HG03196 (cell line): ENCODE measurements around the gene ADGRV1.
"Not testable (repeated sequence)": the region's sequence is repeated elsewhere in the genome, so short reads cannot be mapped to it uniquely, and the experiment has no call there.

Source experiments
- ATAC-seq: cut with Tn5 transposase; IDR thresholded peaks from one replicate; pipeline ENCODE4 v1.9.1; 2021; ENCODE audit not compliant: unreplicated experiment

ADGRV1 gene

DNA sequence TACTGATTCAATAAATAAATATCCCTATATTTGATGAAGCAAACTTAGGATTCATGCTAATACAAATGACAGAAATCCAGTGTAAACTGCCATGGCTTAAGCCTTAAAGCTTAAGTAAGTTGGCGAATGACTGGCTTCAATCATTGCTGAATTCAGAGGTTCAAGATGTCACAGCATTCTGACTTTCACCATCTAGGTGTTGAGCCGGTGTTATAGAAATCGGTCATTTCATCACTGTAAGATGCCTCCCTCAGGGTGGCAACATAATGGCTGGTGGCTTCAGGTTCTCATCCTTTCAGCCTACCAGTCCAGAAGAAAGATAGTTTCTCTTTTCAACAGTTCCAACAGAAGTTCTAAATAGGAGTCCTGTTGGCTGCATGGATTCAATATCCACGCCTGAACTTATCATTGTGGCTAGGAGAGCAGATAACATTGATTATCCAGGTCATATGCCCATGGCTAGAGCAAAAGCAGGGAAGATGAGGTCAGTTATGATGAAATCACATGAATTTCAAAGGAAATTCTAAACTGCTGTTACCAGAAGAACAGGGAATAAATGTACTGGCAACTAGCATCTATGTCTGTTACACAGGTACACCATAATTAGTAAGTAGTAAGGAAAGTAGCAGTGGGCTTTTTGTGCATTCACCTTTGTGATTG is 460.2 kb downstream of the ADGRV1 start:
- ATAC-seq, result no peak

DNA sequence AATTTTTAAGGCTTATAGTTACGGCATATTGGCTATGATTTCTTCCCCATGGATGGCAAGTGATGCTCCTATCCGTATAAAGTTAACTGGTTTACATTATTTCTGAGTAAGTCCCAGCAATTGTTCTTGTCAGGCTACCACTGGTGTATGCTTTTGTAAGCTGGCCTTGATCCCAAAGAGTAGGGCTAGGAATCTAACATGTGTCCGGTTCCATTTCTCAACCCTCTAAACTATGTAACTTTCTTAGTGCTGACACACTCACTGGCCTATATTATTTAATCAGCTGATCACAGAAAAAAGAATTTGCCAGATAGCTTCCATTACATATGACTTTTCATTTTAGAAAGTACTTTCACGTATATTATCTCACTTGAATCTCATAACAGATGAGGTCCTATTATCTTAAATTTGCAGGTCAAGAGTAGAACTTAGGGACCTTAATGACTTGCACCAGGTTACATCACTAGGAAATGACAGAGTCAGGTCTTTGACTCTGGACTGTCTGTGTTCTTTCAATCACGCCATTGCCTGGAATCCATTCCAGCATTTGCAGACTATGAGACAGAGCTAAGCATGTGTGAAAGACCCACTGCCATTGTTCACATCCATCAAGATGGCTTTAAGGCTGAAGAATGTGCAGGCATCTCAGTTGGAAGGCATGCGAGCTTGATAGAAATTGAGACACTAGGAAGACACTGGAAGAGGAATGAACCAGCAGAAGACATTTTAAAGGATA is 461.6 kb downstream of the ADGRV1 start:
- no peak for ATAC-seq

DNA sequence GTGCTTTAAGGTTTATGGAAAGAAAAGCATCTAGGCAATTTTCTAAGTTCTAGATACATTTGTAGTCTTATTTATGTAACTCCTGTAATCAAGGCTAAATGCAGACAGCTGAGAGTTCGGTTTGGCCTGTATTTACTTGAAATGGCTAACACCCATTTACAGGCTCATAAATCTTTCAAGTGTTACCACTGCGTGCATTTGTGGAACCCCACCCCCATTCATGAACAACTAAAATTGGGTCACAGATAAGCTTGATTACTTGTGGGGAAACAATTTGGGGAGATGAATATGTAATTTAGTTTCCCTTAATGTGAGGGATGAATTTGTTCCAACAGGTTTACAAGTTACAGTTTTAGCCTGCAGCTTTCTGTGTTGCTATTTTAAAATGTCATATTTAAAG is 463.9 kb downstream of the ADGRV1 start:
- no peak for ATAC-seq

DNA sequence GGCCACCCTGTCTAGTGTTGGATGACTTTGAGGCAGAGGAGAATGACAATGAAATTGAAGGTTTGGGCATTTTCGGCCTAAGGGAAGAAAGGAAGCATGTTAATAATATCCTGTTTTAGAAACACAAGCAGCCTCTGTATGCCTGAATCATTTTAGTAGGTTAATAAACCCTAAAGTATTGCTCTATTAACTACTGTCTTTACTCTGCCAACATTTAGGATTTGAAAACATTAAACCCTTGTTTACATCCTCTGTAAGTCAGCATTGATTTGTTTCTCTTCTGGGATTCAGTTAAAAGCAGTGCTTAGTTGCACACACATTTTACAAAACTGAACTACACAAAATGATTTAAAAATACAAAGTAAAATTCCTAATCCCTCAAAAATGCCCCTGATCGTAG is 465.6 kb downstream of the ADGRV1 start:
- no peak for ATAC-seq

DNA sequence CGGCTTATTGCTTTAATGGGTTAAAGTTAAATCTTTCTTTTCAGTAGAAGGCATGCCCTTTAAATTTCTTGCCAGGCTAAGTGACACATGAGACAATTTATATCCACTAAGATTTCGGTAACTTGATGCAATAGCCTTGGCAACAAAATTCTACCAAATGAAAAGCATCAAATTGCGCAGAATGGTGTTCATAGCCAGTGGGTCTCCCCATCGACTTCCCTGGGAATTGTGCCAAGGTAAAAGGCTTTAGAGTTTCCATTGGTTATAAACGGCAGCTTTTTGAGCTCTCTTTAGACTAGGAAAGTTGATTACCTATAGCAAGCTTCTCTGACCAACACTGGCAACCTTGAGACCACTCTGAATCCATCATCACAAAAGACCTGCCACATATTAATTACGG is 466.1 kb downstream of the ADGRV1 start:
- ATAC-seq, result no peak

DNA sequence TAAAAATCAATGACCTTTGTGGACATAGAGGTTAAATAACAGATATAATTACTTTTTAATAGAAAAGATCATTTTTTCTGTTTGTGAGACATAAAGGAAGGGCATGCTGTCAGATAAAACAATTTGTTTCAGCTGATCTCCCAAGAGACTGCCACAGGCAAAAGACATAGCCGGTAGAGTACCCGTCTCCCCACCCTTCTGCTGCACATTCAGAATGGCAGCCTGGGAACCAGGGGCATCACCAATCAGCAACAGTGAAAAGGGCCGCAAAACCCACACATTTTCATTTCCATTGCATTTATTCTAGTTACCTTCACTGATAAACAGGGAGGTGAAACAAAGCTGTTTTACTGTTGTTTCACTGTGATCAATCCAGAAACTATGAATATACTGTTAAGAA is 466.9 kb downstream of the ADGRV1 start:
- ATAC-seq, result no peak

DNA sequence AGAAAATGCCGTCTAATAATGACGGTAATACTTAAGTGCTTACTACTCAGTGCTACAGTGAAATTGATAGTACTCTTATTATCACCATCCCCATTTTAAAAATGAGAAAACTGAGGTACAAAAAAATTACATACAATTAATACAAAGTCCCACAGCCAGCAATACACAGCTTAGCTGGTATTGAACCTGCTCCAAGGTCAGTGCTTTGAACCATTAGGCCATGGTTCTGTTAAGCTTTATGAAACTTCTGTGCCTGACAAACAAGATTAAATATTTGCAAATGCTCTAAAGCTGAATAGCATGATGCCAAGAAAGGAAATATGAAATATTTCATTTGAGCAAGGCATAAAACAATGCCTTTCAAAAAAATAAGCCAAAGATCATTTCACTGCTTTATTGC is 467.4 kb downstream of the ADGRV1 start:
- no peak for ATAC-seq

DNA sequence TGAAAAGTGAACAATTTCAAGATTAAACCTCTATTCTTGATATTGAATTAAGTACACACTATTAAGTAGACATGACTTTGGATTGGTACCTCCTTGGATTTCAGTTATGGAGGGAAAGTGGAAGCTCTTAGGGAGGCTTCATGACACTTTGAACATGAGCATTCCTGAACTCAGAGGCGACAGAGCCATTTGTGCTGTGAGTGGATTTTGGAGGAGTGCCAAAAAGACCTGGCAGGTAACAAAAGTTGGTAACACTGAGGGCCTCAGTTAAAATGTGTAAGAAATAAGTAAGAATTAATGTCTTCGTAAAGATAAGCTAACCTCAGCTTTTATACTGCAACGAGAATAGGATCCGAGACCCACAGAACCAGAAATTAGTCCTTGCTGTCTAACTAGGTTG is 467.9 kb downstream of the ADGRV1 start:
- no peak for ATAC-seq

DNA sequence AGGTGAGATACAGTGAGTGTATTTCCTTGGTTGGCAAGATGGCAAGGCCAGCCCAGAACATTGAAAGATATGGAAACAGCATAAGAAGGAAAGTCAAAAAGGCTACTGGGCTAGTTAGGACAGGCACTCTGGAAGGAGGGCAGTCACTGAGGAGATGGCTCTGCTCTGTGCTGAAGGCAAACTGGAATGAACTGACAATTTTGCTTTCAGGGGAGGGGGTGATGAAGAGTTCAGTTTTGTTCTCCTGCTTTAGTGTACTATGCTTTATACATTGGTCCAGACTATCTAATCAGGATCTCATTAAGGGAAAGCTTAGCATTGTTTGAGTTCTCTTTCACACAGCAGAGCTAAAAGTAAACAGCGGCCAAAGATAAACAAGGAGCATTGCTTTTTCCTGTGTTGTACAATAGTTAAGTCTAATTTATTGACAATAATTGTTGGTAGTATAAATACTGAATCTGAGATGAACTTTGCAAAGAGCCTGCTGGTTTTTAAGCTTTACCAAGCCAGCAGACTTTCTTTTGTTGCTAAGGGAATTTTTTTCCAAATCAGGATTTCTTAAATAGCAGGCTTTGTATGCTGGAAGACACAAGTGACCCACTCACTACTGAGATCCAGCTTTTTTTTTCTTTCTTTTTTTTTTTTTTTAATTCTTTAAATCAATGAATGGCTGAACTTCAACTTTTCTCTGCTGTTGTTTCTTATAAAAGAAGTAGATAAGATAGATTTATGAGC is 469.0 kb downstream of the ADGRV1 start:
- ATAC-seq, result no peak

DNA sequence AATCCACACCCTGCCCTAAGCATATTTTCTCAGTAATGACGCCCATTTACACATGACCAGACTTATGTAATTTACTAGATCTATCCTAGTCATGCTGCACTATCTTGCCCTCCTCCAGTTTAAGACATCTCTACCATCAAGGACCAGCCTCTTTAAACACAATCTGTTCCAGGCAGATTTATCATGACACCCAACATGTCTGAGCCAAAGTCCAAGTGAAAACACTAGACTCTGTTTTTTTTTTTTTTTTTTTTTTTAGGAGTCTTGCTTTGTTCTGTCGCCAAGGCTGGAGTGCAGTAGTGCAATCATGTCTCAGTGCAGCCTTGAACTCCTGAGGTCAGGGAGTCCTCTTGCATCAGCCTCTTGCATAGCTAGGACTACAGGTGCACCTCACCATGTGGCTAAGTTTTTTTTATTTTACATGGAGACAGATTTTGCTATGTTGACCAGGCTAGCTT is 469.9 kb downstream of the ADGRV1 start:
- no peak for ATAC-seq

DNA sequence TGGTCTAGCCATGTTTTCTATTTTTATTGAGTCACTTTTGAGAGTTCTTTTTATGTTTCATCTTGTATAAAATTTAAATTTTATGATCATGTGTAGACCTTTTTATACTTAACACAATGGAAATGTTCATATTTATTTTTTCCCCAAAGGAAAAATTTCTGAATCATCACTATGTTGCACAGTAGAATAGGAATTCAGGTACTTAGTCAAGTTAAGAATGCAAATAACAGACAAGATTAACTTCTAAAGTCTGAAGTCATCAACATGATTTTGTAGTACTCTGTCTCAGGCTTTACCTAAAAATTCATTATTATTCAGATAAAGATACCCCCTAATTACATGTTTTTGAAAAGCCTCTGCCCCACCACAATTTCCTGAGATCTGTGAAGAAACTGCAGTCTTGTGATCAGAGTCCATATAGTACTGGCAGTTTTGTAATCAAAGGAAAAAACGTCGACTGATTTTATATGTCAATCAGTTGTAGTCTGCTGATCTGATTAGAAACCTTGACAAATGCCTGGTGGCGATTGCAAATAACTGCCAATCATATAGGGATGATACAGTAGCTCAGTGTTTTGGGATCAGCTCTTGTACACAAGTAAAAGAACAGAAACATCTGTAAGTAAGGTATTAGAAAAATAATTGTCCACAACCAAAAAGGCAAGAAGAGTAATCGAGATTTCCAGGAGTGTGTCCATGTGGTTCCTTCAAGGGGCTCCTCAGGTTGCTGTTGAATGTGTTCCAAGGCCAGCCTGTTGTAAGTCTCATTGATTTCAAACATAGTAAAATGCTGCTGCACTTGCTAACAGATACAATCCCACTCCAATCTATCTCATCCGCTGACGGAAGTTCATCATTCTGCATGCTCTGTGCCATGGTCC is 472.2 kb downstream of the ADGRV1 start:
- ATAC-seq, result no peak

DNA sequence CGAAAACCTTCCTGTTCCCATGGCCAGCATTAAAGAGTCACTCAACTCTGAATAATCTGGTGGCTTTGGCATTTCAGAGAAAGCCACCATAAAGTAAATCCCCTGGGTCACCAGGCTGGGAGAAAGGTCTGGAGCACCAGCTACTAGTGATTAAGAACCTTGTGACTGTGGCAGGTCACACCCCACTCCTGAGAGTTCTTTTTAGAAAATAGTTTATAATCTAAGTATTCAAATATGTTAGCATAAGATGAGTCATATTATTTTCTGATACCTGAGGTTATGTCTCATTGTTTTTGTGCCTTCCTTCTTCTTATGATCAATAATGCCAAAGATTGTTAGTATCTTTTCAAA is 472.8 kb downstream of the ADGRV1 start:
- ATAC-seq, result no peak

DNA sequence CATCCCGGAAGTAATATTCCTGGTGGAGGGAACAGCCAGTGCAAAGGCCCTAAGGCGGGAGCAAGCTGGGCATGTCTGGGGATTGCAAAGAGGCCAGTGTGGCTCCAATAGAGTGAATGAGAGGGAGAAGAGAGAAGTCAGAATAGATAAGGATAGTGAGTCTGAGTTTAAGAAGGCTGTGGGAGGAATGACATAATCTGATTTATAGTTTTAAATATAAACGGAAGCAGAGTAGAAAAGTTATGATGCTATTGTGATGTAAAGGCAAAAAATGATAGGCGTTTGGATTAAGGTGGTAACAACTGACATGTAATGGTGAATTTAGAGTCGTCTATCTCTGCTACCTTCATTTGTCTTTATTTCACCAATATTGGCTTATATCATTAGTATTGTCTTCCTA is 473.5 kb downstream of the ADGRV1 start:
- ATAC-seq, result no peak

DNA sequence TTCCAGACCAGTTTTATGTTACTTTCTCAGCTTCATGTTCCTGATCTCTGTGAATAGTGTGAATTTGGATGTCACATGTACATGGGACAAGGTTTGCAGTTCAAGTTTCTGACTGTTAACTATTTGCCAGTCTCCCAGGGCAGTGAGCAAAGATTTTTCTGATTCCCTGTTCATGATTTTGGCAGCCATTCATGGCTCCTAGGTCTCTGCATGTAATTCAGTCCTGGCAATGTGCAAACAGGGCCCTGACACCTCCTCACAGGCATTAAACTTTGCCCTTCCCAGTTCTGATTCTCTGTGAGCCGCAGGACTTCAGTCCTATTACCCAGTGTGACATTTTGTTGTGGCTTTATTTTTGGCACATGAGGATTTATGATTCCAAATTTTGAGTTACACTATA is 474.8 kb downstream of the ADGRV1 start:
- ATAC-seq, result no peak

DNA sequence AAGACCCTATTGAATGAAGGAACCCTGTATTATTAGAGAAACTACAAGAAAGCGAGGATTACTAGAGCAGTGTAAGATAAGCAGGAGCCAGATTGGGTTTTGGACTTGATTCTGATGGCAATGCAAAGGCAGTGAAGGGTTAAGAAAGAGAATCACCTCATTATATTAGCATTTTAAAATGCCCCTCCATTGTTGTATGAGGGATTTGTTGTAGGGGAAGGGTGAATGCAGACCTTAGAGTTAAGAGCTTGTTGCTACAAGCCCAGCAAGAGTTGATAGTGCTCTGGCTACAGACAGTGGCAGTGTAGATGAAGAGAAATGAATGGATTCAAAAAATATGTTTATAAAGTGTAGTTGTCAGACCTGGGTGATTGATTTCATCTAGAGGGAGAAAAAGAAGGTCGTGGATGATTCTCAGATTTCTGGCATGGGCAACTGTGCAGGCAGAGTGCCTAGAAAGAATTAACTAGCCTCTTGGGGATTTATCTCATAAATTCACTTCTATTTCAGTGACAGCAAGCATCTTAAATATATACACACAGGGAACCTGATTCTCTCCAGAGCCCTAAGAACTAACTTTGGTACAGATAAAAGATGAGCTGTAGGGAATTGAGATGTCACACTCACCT is 479.7 kb downstream of the ADGRV1 start:
- ATAC-seq, result no peak

DNA sequence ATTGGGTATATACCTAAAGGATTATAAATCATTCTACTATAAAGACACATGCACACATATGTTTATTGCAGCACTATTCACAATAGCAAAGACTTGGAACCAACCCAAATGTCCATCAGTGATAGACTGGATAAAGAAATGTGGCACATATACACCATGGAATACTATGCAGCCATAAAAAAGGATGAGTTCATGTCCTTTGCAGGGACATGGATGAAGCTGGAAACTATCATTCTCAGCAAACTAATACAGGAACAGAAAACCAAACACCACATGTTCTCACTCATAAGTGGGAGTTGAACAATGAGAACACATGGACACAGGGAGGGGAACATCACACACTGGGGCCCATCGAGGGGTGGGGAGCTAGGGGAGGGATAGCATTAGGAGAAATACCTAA is 482.5 kb downstream of the ADGRV1 start:
- ATAC-seq, result not testable (repeated sequence)

DNA sequence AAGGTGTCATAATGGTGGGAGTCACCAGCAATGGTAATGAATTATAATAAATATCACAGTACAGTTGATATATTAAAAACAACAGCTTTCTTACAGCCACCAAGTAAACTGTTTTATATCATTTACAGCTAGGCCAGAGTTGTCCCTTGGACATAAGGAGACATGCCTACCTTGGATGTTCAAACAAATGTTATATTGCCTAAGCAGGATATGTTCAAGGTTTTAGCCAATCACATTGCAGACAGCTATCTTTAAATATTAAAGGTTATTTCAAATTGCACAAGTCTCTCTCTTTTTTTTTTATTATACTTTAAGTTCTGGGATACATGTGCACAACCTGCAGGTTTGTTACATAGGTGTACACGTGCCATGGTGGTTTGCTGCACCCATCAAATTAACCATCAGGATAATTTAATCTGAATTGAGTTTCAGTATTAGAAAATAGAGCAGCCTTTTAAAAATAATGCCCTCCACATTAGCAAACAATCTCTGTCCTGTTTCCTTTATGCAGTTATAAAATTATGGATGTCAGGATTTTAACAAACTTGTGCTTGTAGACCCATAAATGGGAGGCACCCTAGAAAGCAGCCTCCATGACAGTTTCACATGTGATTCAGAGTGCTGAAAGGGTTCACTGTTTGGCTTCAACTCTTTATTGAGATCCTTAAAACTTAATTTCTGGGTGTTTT is 483.8 kb downstream of the ADGRV1 start:
- no peak for ATAC-seq

DNA sequence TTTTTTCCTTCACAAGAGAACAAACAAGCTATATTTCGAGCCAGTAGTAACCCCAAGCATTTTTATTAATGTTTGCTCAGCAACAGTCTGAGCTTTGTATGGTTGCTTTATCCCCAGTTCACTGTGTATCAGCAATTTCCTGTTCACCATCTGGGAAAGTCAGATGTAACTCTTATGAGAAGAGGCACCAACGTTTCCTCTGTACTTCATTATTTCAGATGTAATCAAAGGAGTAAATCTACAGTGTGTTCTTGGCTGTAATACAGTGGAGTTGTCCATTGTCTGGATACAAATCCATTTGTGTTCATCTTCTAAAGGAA is 484.3 kb downstream of the ADGRV1 start:
- no peak for ATAC-seq

DNA sequence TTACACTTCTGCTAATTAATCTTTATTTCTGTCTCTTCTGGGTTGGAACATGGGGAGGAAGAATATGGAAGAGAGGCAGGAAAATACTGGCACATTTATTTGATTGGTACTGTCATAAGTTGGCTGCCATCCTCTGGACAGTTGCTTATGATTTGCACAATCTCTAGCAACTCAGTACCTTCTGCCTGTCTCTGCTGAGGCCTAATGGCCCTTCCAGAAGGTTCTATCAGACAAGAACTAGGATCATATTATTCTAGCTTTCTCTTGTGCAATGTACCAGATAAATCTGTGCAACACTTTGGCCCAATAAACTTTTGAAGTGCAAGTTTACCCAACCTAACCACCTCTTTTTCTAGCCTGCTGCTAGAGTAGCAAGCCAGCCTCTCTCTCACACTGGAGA is 489.5 kb downstream of the ADGRV1 start:
- ATAC-seq, result no peak

DNA sequence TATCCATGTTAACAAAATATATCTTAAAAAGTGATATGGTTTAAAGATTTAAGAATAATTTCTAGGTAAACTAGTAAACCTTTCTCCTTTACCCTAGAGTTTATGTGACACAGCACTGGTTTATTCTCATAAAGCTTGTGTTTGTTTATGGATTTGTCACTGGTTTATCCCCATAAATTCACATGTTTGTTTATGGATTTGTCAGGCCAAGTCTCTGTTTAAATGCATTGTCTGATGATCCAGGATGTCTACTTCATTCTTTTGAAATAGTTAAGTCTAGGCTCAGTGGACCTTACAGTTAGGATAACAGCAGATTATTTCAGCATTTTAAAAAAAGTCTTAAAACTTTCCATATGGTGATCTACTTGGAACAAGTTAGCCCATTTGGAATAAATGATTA is 490.5 kb downstream of the ADGRV1 start:
- ATAC-seq, result no peak
